Mammary epithelial cell (primary cell): ENCODE results near the gene COX17.

Experiments used
- EZH2 ChIP-seq: IDR thresholded peaks from 2 replicates; pipeline ENCODE4 v1.6.1; 2012; ENCODE audit warnings: low read length, inconsistent platforms, borderline replicate concordance
- TF ChIP-seq, protein P1 (sequence below), 2 donors: IDR thresholded peaks in 1 of 2; conservative IDR thresholded peaks in 1 of 2; 2 replicates each; pipeline ENCODE4 v1.5.1; 2011 to 2012; ENCODE audit warnings: inconsistent platforms in 2 of 2, low read length in 2 of 2, mild to moderate bottlenecking in 2 of 2, control low read depth in 1 of 2, low read depth in 1 of 2; ENCODE audit not compliant: insufficient read depth in 1 of 2; ENCODE audit errors: extremely low read depth in 1 of 2

GRCh38 chr3:119632829-119633228 is 44.4 kb downstream of the COX17 start:
- TF ChIP-seq, protein P1, sequence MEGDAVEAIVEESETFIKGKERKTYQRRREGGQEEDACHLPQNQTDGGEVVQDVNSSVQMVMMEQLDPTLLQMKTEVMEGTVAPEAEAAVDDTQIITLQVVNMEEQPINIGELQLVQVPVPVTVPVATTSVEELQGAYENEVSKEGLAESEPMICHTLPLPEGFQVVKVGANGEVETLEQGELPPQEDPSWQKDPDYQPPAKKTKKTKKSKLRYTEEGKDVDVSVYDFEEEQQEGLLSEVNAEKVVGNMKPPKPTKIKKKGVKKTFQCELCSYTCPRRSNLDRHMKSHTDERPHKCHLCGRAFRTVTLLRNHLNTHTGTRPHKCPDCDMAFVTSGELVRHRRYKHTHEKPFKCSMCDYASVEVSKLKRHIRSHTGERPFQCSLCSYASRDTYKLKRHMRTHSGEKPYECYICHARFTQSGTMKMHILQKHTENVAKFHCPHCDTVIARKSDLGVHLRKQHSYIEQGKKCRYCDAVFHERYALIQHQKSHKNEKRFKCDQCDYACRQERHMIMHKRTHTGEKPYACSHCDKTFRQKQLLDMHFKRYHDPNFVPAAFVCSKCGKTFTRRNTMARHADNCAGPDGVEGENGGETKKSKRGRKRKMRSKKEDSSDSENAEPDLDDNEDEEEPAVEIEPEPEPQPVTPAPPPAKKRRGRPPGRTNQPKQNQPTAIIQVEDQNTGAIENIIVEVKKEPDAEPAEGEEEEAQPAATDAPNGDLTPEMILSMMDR (conservative IDR thresholded peaks at IDR 0.05 in 1 of 2, IDR thresholded peaks at IDR 0.05 in 1 of 2; ENCODE audit: extremely low read depth in 1 of 2, insufficient read depth in 1 of 2, low read depth in 1 of 2, low read length in 2 of 2), result no peak
- TF ChIP-seq EZH2, result no peak
